GM18505 (cell line): ENCODE results near the gene UNC13B.
"Not testable (repeated sequence)": the region's sequence is repeated elsewhere in the genome, so short reads cannot be mapped to it uniquely, and the experiment has no call there.

Experiments
- ATAC-seq: cut with Tn5 transposase; IDR thresholded peaks from one replicate; pipeline ENCODE4 v1.9.1; 2021; ENCODE audit not compliant: unreplicated experiment
- POLR2A ChIP-seq: IDR thresholded peaks from 4 replicates; pipeline ENCODE4 v1.6.1; 2011; ENCODE audit warnings: borderline replicate concordance; ENCODE audit not compliant: insufficient read depth, insufficient read length; ENCODE audit errors: extremely low read depth

UNC13B gene

DNA sequence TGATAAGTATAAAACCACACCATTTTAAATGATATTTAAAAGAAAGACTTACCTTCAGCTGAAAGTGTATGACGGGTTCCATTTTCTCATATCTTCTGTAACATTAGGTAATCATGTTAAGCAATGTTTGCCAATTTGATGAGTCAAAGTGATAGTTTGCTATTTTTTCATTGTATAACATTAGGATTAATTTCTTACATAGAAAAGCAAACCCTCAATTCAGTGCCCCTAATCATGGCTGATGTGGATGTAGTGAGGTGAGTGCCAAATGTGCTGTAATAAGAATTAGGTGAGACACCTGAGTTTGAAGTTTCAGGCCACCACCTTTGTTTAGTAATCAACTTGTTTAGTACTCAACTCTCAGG, 68.0 kb downstream of the UNC13B start:
- no peak for TF ChIP-seq POLR2A
- ATAC-seq, result no peak

DNA sequence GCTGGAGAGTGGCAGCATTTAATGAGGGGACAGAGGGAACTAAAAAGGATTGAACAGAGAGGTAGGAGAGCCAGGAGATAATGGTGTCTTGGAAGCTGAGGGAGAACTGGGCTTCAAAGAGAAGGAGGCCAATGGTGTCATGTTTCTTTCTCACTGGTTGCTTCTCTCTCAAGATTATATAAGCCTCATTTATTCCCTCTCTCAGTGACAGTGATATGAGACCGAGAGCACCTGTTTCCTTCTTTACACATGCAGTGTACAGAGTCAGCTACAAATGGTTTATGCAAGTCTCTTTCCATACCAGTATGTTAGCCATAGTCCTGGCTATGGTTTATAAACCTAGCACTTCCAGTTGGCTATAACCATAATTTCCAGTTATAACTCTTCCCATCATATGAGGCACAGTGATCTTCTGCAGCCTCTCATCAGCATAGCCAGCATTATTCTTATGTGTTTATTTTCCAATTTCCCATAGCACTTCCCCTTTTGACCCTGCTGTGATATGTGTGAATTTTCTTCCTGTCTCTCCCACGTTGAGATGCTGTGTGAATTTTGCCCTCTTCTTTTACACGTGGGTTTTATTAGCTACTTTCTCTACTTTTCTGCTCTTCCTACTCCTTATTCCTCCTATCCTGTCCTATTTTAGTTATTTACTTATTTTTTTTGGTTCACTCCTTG, 71.2 kb downstream of the UNC13B start:
- no peak for ATAC-seq
- TF ChIP-seq POLR2A, result no peak

DNA sequence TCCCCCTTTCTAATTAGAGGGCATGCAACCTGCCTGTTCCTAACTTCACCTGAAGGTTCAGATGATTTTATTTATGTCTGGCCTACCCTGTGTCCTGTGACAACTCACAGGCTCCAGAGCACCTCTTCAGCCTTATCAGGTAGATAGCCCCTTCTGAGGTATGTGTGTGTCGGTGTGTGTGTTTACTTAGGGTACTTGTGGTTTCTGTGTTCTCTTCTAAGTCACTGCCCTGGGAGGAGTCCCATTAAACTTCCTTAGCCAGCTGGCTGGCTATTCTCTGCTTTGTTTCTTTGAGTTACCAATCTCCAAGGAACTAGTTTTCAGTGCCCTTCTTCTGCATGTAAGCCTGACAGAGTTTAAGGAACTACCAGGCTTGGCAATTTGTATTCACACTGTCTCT, 74.9 kb downstream of the UNC13B start:
- no peak for ATAC-seq
- TF ChIP-seq POLR2A, result no peak

DNA sequence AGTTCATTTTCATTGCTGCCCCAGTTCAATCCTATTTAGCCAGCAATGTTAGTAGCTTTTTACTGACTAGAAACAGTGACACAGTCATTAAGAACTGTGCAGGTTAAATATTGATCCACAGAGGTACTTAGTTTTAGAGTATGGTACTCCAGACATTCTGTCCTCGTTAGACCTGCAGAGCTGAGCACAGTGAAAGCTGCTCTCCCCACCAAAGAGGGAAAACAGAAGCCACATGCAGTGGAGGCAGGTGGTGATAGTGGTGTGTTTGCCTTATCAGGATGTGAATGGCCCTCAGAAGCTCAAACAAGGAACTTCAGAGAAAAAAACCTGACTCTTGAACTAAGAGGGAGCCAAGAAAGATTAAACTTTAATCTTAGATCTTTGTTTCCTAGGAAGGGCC, 75.5 kb downstream of the UNC13B start:
- TF ChIP-seq POLR2A, result no peak
- ATAC-seq, result no peak

DNA sequence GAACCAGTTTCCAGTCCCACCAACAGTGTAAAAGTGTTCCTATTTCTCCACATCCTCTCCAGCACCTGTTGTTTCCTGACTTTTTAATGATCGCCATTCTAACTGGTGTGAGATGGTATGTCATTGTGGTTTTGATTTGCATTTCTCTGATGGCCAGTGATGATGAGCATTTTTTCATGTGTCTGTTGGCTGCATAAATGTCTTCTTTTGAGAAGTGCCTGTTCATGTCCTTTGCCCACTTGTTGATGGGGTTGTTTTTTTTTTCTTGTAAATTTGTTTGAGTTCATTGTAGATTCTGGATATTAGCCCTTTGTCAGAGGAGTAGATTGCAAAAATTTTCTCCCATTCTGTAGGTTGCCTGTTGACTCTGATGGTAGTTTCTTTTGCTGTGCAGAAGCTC, 84.1 kb downstream of the UNC13B start:
- not testable (repeated sequence) for ATAC-seq

DNA sequence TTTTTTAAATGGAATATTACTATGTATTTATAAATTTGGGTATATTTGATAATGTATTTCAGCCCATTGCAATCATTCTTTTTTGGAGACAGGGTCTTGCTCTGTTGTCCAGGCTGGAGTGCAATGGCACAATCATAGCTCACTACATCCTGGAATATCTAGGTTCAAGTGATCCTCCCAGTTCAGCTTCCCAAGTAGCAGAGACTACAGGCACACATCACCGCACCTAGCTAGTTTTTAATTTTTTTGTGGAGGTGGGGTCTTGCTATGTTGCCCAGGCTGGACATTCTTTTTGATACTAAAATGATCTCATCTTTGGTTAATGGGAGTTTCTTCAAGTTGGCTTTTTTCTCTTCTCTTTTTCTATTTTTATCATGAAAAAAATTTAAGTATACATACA, 91.3 kb downstream of the UNC13B start:
- no peak for ATAC-seq

DNA sequence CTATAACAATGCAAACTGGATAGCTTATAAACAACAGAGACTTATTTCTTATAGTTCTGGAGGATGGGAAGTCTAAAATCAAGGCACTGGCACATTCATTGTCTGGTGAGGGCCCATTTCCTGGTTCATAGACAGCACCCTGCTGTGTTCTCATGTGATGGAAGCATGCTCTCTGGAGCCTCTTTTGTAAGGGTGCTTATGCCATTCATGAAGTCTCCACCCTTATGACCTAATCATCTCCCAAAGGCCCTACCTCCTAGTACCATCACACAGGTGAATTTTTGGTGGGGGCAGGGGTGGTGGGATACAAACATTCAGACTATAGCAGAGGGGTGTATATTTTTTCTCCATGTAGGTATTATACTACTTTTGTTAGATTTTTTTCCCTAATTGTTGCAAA, 92.4 kb downstream of the UNC13B start:
- ATAC-seq, result no peak
- TF ChIP-seq POLR2A, result no peak

More for the DNA sequence above, 91.3 kb downstream of the UNC13B start:
- no peak for TF ChIP-seq POLR2A

DNA sequence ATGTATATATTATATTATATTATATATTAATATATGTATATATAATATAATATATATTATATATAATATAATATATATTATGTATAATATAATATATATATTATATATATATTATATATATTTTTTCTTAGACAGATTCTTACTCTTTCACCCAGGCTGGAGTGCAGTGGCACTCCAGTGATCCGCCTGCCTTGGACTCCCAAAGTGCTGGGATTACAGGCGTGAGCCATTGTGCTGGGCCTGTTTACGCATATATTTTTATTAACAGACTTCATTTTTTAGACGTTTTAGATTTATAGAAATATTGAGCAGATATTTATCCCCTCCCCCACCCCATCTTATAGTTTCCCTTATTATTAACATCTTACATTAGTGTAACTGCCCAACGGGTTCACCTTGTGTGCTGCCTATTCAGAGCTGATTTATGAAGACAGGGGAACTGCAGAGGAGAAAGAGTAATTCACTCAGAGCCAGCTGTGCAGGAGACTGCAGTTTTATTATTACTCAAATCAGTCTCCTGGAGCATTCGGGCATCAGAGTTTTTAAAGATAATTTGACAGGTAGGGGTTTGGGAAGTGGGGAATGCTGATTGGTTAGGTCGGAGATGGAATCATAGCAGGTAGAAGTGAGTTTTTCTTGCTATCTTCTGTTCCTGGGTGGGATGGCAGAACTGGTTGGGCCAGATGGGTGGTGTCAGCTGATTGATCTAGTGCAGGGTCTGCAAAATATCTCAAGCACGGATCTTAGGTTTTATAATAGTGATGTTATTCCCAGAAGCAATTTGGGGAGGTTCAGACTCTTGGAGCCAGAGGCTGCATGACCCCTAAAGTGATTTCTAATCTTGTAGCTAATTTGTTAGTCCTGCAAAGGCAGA, 93.4 kb downstream of the UNC13B start:
- TF ChIP-seq POLR2A, result no peak
- ATAC-seq, result no peak

DNA sequence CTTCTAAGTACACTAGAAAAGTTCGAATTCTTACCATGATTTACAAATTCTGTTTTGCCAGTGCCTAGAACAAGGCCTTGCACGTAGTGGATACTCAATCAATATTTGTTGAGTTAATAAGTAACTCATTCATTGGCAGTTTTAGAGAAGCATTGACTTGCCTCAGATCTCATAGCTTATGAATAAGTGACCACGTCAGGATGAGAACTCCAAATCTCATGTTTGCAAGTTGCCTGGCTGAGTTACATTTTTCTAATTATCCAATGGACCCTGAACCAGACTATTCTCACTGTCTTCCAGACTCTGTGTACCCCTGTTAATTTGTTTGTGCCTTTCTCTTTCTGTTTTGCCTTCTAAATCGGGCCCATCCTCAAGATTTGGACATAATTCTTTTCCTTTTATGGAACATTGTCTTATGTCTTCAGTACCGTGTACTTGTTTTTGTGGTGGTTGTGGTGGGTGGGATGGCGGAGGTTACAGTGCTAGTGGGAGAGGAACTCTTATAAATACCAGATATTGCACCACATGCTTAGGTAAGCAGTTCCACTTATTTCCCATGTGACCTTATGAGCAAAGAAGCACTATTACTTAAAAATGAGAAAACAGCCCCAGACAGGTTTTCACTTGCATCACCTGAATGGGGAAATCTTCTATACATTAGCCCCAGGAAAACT, 96.3 kb downstream of the UNC13B start:
- no peak for ATAC-seq
- TF ChIP-seq POLR2A, result no peak

DNA sequence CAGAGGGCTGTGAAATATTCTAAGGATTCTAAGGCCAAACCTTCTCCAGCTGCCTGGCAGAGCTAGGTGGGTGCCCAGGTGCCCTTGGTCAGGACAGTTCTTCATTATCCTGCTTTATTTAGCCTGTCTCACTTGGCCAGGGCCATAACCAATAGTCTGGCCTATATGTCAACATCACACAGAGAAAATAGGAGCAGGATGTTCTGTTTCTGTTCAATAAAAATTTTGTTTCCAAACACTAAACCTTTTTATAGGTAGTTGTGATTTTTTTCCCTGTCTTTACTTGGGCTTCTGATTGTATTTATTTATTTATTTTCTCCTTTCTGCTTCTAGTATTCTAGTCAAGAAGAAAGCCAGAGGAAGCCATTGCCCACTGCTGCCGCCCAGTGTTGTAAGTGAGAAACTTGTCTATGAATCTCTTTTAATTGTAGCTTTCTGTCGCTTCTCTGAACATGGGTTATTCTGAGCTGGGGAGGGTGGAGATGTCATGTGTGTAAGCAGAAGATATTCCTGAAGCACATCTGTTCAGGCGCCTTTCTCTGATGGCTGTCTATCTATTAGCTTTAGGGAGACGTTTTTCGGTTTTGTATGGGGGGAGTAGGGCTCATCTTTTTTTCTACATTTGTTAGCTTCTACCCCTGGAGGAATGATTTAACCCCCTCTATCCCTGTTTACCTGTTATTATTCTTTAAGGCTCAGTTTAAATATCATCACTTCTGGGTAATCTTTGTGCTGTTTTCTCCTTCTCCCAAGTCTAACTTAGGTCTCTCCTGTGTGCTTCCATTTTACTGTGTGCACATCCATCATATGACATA, 97.1 kb downstream of the UNC13B start:
- TF ChIP-seq POLR2A, result no peak
- ATAC-seq, result no peak

DNA sequence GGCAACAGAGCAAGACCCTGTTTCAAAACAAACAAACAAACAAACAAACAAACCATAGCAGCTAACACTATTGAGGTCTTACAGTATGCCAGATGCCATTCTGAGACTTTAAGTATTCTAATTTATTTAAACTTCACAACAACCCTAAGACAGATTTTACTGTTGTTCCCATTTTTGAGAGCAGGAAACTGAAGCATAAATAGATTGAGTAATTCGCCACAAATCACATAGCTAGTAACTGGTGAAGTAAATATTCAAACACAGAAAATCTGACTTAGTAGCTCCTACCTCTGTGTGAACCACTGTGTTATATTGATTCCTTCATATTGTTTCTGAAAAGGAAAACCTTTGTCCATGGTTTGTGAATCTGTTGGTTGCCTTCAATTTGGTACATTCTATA, 98.4 kb downstream of the UNC13B start:
- no peak for TF ChIP-seq POLR2A
- ATAC-seq, result no peak

DNA sequence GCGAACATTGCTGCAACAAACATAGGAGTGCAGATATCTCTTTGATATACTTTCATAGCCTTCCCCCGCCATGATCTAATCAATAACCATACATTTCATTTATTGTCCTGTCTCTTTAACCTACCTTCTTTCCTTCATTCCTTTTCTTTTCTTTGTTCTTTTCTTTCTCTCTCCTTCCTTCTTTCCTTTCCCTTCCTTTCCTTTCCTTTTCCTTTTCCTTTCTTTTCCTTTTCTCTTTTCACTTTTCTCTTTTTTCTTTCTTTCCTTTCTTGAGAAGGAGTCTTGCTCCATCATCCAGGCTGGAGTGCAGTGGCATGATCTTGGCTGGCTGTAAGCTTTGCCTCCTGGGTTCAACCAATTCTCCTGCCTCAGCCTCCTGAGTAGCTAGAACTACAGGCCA, 100.3 kb downstream of the UNC13B start:
- no peak for ATAC-seq
- TF ChIP-seq POLR2A, result no peak

DNA sequence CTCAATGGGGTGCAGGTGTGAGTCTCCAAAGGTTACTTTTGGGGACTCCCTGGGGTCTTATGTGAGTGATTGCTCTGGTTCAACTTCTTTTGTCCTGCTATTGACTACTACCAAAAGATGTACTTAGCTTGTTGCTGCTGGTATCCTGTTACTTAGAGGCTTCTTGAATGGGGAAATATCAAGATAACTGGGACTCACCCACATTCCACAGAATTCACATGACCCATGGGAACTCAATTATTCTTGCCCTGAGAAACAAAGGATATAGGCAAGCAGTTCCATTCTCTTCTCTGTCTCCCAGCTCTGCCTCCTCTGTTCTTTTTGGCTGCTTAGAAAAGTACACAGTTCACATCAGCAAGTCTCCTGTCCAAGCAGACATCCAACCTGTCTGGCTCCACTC, 105.9 kb downstream of the UNC13B start:
- no peak for ATAC-seq
- no peak for TF ChIP-seq POLR2A

DNA sequence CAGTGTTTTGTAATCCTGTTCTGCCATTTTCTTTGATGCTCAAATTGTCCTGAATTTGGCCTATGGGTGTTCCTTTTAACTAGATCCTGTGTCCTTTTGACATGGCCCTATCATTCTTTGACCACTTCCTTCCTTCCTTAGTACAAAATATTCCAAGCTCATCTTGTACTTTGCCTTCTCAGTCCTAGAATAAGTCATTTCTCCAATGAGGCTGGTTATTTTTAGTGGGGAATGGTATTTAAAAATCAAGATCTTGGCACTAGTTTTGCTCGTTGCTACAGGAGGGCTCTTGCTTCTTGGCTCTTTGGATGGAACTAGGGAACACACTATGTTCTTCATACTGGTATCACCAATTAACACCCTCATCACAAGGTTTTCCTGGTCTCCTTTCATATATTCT, 108.1 kb downstream of the UNC13B start:
- no peak for ATAC-seq
- TF ChIP-seq POLR2A, result no peak

DNA sequence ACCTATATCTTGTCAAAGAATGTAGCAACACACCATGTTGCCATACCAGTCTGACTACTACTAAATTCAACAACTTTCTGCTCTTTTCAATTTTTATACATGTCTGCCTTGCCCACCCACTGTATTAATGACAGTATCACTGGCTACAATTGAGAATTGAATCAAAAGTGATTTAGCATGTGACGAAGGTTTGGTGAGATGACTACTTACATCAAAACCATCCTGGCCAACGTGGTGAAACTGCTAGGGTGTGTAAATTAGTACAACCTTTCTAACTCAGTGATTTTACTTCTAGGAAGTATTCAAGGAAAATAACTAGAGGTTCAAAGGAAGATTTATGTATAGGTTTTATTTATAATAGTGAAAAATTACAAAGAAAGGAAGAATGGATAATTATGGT, 109.8 kb downstream of the UNC13B start:
- TF ChIP-seq POLR2A, result no peak
- no peak for ATAC-seq
